ENCODE data around the gene SCGB1A1. TPM values are rescaled to one million over a fixed set of nuclear protein-coding genes. Genes with fewer than 3 reads are reported as not detected.

Gene SCGB1A1
- total RNA-seq, 4 donors from 2014 or later: not detected

DNA sequence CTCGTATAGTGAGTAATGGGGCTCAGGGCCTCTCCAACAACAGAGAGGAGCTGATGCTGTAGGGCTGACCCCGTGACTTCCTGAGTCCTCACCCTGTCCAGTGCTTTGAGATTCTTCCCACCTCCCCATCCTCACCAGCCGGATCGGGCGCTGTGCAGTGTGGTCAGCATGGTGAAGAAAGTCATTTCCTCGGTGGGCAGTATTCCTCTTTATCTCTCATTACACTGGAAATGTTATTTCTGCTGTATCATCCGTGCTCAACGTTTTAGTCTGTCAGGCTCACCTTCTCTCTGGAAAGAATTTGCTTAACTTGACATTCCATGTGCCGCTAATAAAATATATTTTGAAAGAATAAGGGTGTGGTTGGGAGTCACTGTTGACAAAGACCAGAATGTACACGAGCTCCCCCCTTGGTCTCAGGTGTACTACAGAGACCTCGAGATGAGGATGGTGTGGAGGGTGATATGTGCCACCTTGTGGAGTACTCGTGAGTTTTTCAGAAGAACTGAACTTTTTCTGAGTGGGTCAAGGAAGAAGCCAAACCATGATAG lies 25.7 kb upstream of the SCGB1A1 start:
- Histone ChIP-seq H3K4me1 (peaks cover 44% of the 10 kb centered on the region), H3K9me3 (no peaks in the 10 kb centered on the region), H3K4me3 (no peak overlapping the region), H3K36me3 (no peaks in the 10 kb centered on the region), H3K27ac (no peak overlapping the region), H3K27me3 (no peaks in the 10 kb centered on the region)
- peak in 1 of 2 donors; percentile 29 for DNase-seq (ENCODE audit: low spot score in 2 of 2)
- TF ChIP-seq POLR2A (IDR thresholded peaks at IDR 0.05): no peak
- 51% methylated on average over 12 of the region's 12 CpGs for WGBS

DNA sequence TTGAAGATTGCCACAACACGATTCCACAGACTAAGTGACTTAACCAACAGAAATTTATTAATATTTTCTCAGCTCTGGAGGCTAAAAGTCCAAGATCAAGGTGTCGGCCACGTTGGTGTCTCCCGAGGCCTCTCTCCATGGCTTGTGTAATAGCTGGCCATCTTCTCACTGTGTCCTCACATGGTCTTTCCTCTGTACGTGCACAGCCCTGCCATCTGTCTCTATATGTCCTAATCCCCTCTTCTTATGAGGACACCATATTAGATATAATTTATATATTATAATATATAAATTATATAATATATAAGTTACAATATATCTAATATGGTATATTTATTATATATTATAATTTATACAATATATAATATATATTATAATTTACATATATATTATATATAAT lies 25.1 kb upstream of the SCGB1A1 start:
- WGBS: 47% methylated on average over 5 of the region's 5 CpGs

DNA sequence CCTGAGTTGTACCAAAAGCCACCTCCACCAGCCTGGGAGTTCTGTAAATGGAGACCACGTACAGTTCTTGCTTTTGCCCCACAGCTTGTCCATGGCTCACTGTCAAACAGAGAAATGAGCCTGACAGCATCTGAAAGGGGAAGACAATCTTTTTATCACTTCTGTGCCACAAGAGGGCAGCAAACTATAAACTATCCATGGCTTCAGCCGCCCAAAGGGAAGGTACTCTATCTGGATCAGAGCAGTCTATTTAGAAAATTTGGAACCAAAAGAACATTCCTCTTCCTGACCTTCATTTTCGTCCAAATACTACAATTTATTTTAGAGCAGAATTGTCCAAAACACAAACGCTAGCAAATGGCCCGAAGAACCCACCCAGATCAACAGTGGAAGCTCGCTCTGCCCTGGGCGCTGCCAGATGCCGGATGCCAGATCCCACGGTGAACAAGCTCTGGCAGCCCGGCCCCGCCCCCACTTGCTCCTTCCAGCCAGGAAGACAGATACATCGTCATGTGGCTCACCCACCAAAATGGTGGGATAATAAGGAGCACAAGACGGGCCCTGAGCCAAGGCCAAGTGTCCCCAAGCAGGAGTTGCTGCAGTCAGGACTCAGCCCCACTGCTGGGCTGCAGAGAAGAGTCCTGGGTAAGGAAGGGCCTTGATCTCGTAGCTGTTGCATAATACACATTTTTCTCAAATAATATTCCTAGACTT lies 23.9 kb upstream of the SCGB1A1 start:
- TF ChIP-seq POLR2A (IDR thresholded peaks at IDR 0.05): no peak
- TF ChIP-seq, protein P1, sequence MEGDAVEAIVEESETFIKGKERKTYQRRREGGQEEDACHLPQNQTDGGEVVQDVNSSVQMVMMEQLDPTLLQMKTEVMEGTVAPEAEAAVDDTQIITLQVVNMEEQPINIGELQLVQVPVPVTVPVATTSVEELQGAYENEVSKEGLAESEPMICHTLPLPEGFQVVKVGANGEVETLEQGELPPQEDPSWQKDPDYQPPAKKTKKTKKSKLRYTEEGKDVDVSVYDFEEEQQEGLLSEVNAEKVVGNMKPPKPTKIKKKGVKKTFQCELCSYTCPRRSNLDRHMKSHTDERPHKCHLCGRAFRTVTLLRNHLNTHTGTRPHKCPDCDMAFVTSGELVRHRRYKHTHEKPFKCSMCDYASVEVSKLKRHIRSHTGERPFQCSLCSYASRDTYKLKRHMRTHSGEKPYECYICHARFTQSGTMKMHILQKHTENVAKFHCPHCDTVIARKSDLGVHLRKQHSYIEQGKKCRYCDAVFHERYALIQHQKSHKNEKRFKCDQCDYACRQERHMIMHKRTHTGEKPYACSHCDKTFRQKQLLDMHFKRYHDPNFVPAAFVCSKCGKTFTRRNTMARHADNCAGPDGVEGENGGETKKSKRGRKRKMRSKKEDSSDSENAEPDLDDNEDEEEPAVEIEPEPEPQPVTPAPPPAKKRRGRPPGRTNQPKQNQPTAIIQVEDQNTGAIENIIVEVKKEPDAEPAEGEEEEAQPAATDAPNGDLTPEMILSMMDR (IDR thresholded peaks at IDR 0.05): peak; percentile 60 to 72
- no peak for TF ChIP-seq POLR2AphosphoS5 (IDR thresholded peaks at IDR 0.05)
- peak overlapping the region; percentile 58 for H3K27ac ChIP-seq
- H3K9me3 ChIP-seq: no peaks in the 10 kb centered on the region
- DNase-seq (ENCODE audit: low spot score in 2 of 2): peak; percentile 89 to 93
- H3K27me3 ChIP-seq: no peaks in the 10 kb centered on the region
- peaks cover 63% of the 10 kb centered on the region for H3K4me1 ChIP-seq
- peak overlapping the region; percentile 34 for H3K4me3 ChIP-seq
- no peaks in the 10 kb centered on the region for H3K36me3 ChIP-seq
- 4% methylated on average over 13 of the region's 14 CpGs for WGBS

More for the DNA sequence above, 25.1 kb upstream of the SCGB1A1 start:
- no peak overlapping the region for H3K27ac ChIP-seq
- no peaks in the 10 kb centered on the region for H3K27me3 ChIP-seq
- no peak overlapping the region for H3K4me3 ChIP-seq
- H3K36me3 ChIP-seq: no peaks in the 10 kb centered on the region
- DNase-seq (ENCODE audit: low spot score in 2 of 2): peak in 1 of 2 donors; percentile 30
- TF ChIP-seq POLR2AphosphoS5 (IDR thresholded peaks at IDR 0.05): no peak
- no peak for TF ChIP-seq POLR2A (IDR thresholded peaks at IDR 0.05)
- TF ChIP-seq, protein P1 (IDR thresholded peaks at IDR 0.05): no peak
- TF ChIP-seq EP300 (IDR thresholded peaks at IDR 0.05): no peak
- H3K9me3 ChIP-seq: no peaks in the 10 kb centered on the region
- peaks cover 50% of the 10 kb centered on the region for H3K4me1 ChIP-seq

DNA sequence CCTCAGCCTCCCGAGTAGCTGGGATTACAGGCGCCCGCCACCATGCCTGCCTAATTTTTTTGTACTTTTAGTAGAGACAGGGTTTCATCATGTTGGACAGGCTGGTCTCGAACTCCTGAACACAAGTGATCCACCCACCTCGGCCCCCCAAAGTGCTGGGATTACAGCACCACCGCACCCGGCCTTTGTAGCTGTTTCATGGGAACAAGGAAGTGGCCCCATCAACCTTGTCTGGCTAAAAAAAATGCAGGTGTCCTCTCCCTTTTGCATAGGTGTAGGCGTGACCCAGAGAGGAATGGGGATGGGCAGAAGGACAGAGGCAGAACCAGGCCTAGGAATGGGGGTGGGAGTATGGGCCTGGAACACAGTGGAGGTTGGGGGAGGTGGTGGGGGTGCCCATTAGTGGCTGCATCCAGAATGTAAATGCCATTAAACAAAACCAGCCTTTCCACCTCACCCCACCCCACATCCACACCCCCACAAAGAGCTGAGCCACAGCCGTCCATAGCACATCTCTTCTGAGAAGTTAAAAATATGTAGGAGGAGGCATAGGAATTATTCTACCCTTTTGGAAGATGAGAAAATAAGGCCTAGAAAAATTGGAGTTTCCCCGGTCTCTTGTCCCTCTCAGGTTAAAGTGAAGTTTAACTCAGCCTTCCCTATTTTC lies 22.8 kb upstream of the SCGB1A1 start:
- no peaks in the 10 kb centered on the region for H3K36me3 ChIP-seq
- H3K27me3 ChIP-seq: no peaks in the 10 kb centered on the region
- no peaks in the 10 kb centered on the region for H3K9me3 ChIP-seq
- H3K4me3 ChIP-seq: no peak overlapping the region
- peak in 1 of 2 donors; percentile 58 for DNase-seq (ENCODE audit: low spot score in 2 of 2)
- 87% methylated on average over 10 of the region's 10 CpGs for WGBS
- no peak for TF ChIP-seq POLR2A (IDR thresholded peaks at IDR 0.05)
- H3K27ac ChIP-seq: peak overlapping the region; percentile 58
- H3K4me1 ChIP-seq: peaks cover 73% of the 10 kb centered on the region

DNA sequence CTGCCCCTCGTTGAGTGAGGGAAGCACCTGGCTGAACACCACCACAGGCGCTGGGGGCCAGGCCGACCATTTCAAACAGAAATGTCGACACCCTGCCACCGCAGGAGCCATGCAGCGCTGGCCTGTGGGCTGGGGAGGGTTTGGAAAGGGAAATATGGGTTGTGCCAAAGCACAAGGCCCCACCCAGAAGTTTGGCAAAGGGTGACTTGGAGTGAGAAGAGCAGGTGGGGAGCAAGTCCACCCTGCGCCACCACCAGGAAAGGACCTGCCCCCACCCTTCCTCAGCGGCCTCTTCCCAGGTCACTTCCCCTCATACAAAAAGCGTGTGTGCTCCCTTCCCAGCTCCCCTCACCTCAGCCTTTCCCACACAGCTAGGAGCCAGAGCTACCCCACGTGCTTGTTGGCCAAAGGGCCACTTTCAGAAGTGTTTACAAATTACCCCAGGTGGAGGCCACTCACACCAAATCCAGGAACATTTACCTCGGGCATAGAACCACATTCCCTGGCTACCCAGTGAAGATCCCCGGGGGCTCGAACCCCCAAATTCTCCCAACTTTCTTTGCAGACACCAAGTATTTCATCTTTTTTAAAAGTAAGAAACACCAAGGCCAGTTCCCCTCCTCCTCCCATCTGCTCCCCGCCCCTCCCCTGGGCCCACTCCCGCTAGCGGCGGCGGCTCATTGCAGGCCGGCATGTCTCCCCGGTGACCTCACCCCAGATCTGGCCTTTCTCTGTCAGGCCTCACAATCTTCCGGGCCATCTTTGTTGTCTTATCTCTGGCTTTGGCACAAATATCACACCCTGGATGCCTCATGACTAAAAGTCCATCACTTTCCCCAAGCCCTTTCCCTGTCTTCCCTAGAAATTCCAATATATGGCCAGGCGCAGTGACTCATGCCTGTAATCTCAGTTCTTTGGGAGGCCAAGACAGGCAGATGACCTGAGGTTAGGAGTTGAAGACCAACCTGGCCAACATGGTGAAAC lies 20.5 kb upstream of the SCGB1A1 start:
- WGBS: 39% methylated on average over 22 of the region's 22 CpGs

More for the DNA sequence above, 20.5 kb upstream of the SCGB1A1 start:
- H3K4me3 ChIP-seq: no peak overlapping the region
- no peaks in the 10 kb centered on the region for H3K9me3 ChIP-seq
- TF ChIP-seq POLR2AphosphoS5 (IDR thresholded peaks at IDR 0.05) (no peak), POLR2A (IDR thresholded peaks at IDR 0.05) (no peak), EP300 (IDR thresholded peaks at IDR 0.05) (no peak)
- TF ChIP-seq, protein P1 (IDR thresholded peaks at IDR 0.05): no peak
- peak in 1 of 2 donors; percentile 76 for DNase-seq (ENCODE audit: low spot score in 2 of 2)
- H3K4me1 ChIP-seq: peaks cover 92% of the 10 kb centered on the region
- H3K36me3 ChIP-seq: no peaks in the 10 kb centered on the region
- H3K27ac ChIP-seq: peak overlapping the region; percentile 83
- H3K27me3 ChIP-seq: no peaks in the 10 kb centered on the region
